GM23338 (cell line): ENCODE measurements around the gene CXCL12. TPM values are rescaled to one million over a fixed set of nuclear protein-coding genes. Genes with fewer than 3 reads are reported as not detected.

Source experiments
- ATAC-seq: fragments of 200-7000 bp; cut with Tn5 transposase; 3 replicates; pipeline ENCODE4 v1.9.1; 2020
- DNase-seq: peaks from one replicate; pipeline ENCODE4 v3.0.0-alpha.2; 2015; ENCODE audit warnings: low spot score
- H2AFZ ChIP-seq: fragments of 200-600 bp; sonication (generic); 2 replicates; pipeline ENCODE4 v1.8.0; 2016; ENCODE audit warnings: antibody characterized with exemption, mild to moderate bottlenecking, moderate library complexity
- H3F3A ChIP-seq: fragments of 200-600 bp; sonication (generic); replicated peaks from 2 replicates; pipeline ENCODE4 v1.8.0; 2017; ENCODE audit warnings: antibody characterized with exemption, mixed run types, low read depth
- H3K27ac ChIP-seq: fragments of 200-600 bp; sonication (generic); 2 replicates; pipeline ENCODE4 v1.6.1; 2016; ENCODE audit warnings: low read depth
- H3K27me3 ChIP-seq: fragments of 200-600 bp; sonication (generic); 2 replicates; pipeline ENCODE4 v1.8.0; 2016; ENCODE audit warnings: mild to moderate bottlenecking, mixed run types, moderate library complexity; ENCODE audit not compliant: insufficient read depth
- H3K36me3 ChIP-seq: fragments of 200-600 bp; sonication (generic); 2 replicates; pipeline ENCODE4 v1.8.0; 2016; ENCODE audit warnings: mild to moderate bottlenecking; ENCODE audit not compliant: insufficient read depth
- H3K4me1 ChIP-seq: fragments of 200-600 bp; sonication (generic); 2 replicates; pipeline ENCODE4 v1.8.0; 2016; ENCODE audit warnings: mild to moderate bottlenecking, moderate library complexity; ENCODE audit not compliant: insufficient read depth
- H3K4me2 ChIP-seq: fragments of 200-600 bp; sonication (generic); 2 replicates; pipeline ENCODE4 v1.7.1; 2017; ENCODE audit warnings: mixed run types
- H3K4me3 ChIP-seq: fragments of 200-600 bp; sonication (generic); 2 replicates; pipeline ENCODE4 v1.6.1; 2016; ENCODE audit warnings: mixed run types
- H3K79me2 ChIP-seq: fragments of 200-600 bp; sonication (generic); replicated peaks from 2 replicates; pipeline ENCODE4 v1.8.0; 2017; ENCODE audit warnings: mild to moderate bottlenecking; ENCODE audit not compliant: insufficient read depth
- H3K9me2 ChIP-seq: fragments of 200-600 bp; sonication (generic); 2 replicates; pipeline ENCODE4 v1.8.0; 2017; ENCODE audit not compliant: insufficient read depth
- H4K20me1 ChIP-seq: fragments of 200-600 bp; sonication (generic); replicated peaks from 2 replicates; pipeline ENCODE4 v1.8.0; 2017; ENCODE audit warnings: mild to moderate bottlenecking; ENCODE audit not compliant: insufficient read depth
- H3K27ac Mint-ChIP-seq: 2 replicates; pipeline ENCODE4 v1.8.0; 2020; ENCODE audit warnings: inconsistent platforms, mild to moderate bottlenecking, moderate library complexity, mixed read lengths
- H3K27me3 Mint-ChIP-seq: 3 replicates; pipeline ENCODE4 v1.8.0; 2022; ENCODE audit warnings: low read depth, mild to moderate bottlenecking, moderate library complexity, mixed read lengths, inconsistent platforms; ENCODE audit not compliant: insufficient read depth, poor library complexity
- H3K36me3 Mint-ChIP-seq: 3 replicates; pipeline ENCODE4 v1.8.0; 2021; ENCODE audit warnings: low read depth, mild to moderate bottlenecking, inconsistent platforms, moderate library complexity, mixed read lengths
- H3K4me1 Mint-ChIP-seq: 3 replicates; pipeline ENCODE4 v1.8.0; 2020; ENCODE audit warnings: mild to moderate bottlenecking, inconsistent platforms, mixed read lengths
- H3K4me3 Mint-ChIP-seq: 3 replicates; pipeline ENCODE4 v1.8.0; 2021; ENCODE audit warnings: moderate library complexity, mild to moderate bottlenecking, inconsistent platforms, mixed read lengths
- H3K9me3 Mint-ChIP-seq: 3 replicates; pipeline ENCODE4 v1.8.0; 2020; ENCODE audit warnings: moderate library complexity, mild to moderate bottlenecking, inconsistent platforms, mixed read lengths
- CTCF ChIP-seq, 2 experiments: fragments of 200-600 bp in 1 of 2; sonication (generic) in 1 of 2; conservative IDR thresholded peaks; 2 replicates each; pipeline versions ENCODE4 v1.5.1 to v1.6.1; 2016 to 2017; ENCODE audit warnings: antibody characterized with exemption in 2 of 2, low read depth in 2 of 2, mild to moderate bottlenecking in 2 of 2, moderate library complexity in 1 of 2
- ETS1 ChIP-seq: IDR thresholded peaks from 2 replicates; pipeline ENCODE4 v1.6.1; 2016; ENCODE audit warnings: antibody characterized with exemption
- EZH2 ChIP-seq: fragments of 200-600 bp; sonication (generic); IDR thresholded peaks from one replicate; pipeline ENCODE4 v1.8.0; 2017; ENCODE audit warnings: antibody characterized with exemption, mild to moderate bottlenecking, low read depth; ENCODE audit not compliant: unreplicated experiment
- JUNB ChIP-seq: IDR thresholded peaks from one replicate; pipeline ENCODE4 v1.6.1; 2016; ENCODE audit warnings: antibody characterized with exemption; ENCODE audit not compliant: unreplicated experiment
- NANOG ChIP-seq: IDR thresholded peaks from 2 replicates; pipeline ENCODE4 v1.6.1; 2016; ENCODE audit warnings: antibody characterized with exemption, borderline replicate concordance
- POLR2AphosphoS5 ChIP-seq: IDR thresholded peaks from 2 replicates; pipeline ENCODE4 v1.6.1; 2016; ENCODE audit warnings: antibody characterized with exemption, low read depth
- REST ChIP-seq: IDR thresholded peaks from one replicate; pipeline ENCODE4 v1.6.1; 2018; ENCODE audit warnings: antibody characterized with exemption; ENCODE audit not compliant: unreplicated experiment
- STAT1 ChIP-seq: IDR thresholded peaks from one replicate; pipeline ENCODE4 v1.6.1; 2016; ENCODE audit warnings: antibody characterized with exemption; ENCODE audit not compliant: unreplicated experiment
- ZNF114 ChIP-seq: fragments of 250-450 bp; sonication (Bioruptor Pico); IDR thresholded peaks from 2 replicates; pipeline ENCODE4 v1.5.0; 2020; ENCODE audit warnings: mild to moderate bottlenecking, moderate library complexity
- ZNF331 ChIP-seq: fragments of 250-450 bp; sonication (Bioruptor Pico); IDR thresholded peaks from 2 replicates; pipeline ENCODE4 v1.5.0; 2020; ENCODE audit warnings: low read depth, mild to moderate bottlenecking, moderate library complexity
- ZNF462 ChIP-seq: fragments of 250-450 bp; sonication (Bioruptor Pico); IDR thresholded peaks from 2 replicates; pipeline ENCODE4 v1.5.0; 2020; ENCODE audit warnings: mild to moderate bottlenecking, moderate library complexity
- polyA plus RNA-seq: library from polyadenylated mRNA; unstranded; fragments of >200 nt; fragmentation: Nextera tagmentation; extraction: Ambion mirVana; gene quantifications from 2 replicates; pipeline ENCODE4 v1.2.1, GENCODE V29; 2016
- total RNA-seq: library from RNA; depleted of rRNA; stranded (reverse); fragments of >200 nt; shearing (Covaris generic); gene quantifications from 2 replicates; pipeline ENCODE4 v1.2.3, GENCODE V29; 2014

Gene CXCL12
- total and polyA plus RNA-seq, 2 experiments from 2014 or later: 53.8 to 58.5 TPM

- 0 out of 2 replicates have a peak, but pooled peaks cover under 1% of the 10 kb centered on the region for H3K9me2 ChIP-seq
- Mint-ChIP-seq H3K4me3 (no peak overlapping the region), H3K4me1 (peaks cover 60% of the 10 kb centered on the region), H3K36me3 (peaks cover 51% of the 10 kb centered on the region), H3K27ac (no peak overlapping the region), H3K27me3 (peaks cover 21% of the 10 kb centered on the region), H3K9me3 (peaks cover 7% of the 10 kb centered on the region; the same call in 1 of the 3 replicates)
- TF ChIP-seq ZNF114 (CRISPR knock-in tag) (no peak), JUNB (no peak), STAT1 (no peak), EZH2 (no peak), ETS1 (no peak), REST (no peak), NANOG (no peak), POLR2AphosphoS5 (no peak), CTCF (conservative IDR thresholded peaks at IDR 0.05; ENCODE audit: low read depth in 2 of 2) (no peak), ZNF462 (CRISPR knock-in tag) (no peak), ZNF331 (CRISPR knock-in tag) (no peak)
- H3K27me3 ChIP-seq: no peaks in the 10 kb centered on the region
- H2AFZ ChIP-seq: no peak overlapping the region
- ATAC-seq (no peak), DNase-seq (no peak)
- no peaks in the 10 kb centered on the region for H4K20me1 ChIP-seq
- peaks cover 6% of the 10 kb centered on the region; the same call in 1 of the 2 replicates for H3K79me2 ChIP-seq
- no peak overlapping the region for H3K27ac ChIP-seq
- no peaks in the 10 kb centered on the region for H3K36me3 ChIP-seq
- H3K4me1 ChIP-seq: peaks cover 31% of the 10 kb centered on the region
- H3F3A ChIP-seq: peaks cover 17% of the 10 kb centered on the region
- no peak overlapping the region for H3K4me3 ChIP-seq
- H3K4me2 ChIP-seq: no peak overlapping the region
Measured at GRCh38 chr10:44366941-44367630, 17.8 kb downstream of the CXCL12 start.
